NOMO-1 (cell line): ENCODE measurements around the gene IGF2BP2.
"Not testable (repeated sequence)": the region's sequence is repeated elsewhere in the genome, so short reads cannot be mapped to it uniquely, and the experiment has no call there.

Experiments used
- DNase-seq, 2 experiments: peaks; one replicate each; lab custom pipeline; 2025; ENCODE audit not compliant: unreplicated experiment in 2 of 2; lab: John Stamatoyannopoulos, UW

Gene IGF2BP2

DNA sequence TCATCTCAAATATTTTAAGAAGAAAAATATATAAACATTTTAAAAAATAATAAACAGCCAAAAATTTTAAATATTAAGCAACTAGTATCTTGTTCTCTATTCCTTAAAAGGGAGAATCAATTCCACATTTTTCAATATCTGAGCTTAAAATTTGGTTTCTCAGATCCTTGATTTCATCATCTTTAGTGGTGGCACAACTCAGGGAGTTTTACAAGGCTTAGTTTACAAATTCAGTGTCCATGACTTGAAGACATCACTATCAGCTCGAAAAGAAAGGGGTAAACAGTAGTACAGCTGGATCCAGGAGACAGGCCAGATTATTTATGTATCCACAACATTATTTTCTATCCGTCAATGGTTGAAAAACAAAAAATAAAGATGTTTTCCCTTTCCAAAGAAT lies 11.6 kb downstream of the IGF2BP2 start:
- peak in 1 of 2 experiments; percentile 32 for DNase-seq

- peak; percentile 24 to 61 for DNase-seq
Observed at GRCh38 chr3:185807445-185808068, 17.3 kb downstream of the IGF2BP2 start.

- not testable (repeated sequence) for DNase-seq
Observed at GRCh38 chr3:185798831-185799110, 26.1 kb downstream of the IGF2BP2 start.

DNA sequence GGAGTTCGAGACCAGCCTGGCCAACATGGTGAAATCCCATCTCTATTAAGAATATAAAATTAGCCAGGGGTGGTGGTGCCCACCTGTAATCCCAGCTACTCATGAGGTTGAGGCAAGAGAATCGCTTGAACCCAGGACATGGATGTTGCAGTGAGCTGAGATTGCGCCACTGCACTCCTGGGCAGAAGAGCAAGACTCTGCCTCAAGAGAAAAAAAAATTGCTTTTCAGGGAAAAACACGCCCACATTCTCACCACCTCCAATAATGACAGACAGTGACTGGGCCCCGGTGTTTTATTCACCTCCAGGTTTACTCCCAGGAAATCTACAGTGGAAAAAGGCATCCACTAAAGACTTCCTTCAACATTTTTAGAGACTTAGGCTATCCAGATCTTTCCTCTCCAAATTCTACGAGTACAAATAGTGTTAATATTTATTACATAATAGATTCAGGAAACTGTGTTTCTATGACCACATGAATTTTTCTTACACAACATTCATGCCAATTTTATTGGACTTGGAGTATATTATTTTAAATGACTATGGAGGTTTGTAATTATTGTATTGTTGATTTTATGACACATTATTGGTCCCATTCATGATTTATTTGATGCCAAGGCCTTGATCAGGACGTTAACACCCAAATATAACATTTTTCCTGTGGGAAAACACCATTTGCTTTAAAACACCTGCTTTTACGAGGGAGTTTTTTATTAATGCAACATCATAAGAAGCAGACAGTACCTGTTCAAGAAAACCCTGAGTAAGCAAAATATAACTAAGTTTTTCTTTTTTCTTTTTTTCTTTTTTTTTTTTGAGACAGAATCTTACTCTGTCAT lies 26.6 kb downstream of the IGF2BP2 start:
- no peak for DNase-seq

- no peak for DNase-seq
Observed at GRCh38 chr3:185797108-185797881, 27.5 kb downstream of the IGF2BP2 start.

DNA sequence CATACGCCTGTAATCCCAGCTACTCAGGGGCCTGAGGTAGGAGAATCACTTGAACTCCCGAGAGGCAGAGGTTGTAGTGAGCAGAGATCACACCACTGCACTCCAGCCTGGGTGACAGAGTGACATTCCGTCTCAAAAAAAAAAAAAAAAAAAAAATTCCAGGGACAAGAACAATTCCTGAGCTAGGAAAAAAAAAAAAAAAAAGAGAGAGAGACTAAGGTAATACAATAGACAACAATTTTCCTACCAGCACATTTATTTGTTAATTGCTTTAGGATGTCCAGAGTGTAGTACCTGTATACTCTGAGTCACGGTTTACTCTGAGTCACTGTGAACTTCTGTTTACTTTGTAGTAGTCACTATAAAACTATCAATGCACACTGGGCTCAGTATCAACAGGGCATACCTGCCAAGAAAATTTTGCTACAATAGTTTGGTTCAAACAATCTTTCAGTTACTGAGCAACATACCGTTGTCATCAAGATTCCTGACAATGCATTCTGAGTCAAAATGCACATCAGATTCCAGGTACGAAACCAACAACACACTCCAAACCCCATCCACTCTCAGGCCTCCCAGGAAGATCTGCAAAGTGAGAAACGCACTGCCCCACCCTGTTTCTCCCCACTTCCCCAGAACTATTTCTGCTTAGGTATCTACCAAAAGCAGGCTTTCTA lies 28.3 kb downstream of the IGF2BP2 start:
- DNase-seq = no peak

GRCh38 chr3:185793381-185793780 lies 31.5 kb downstream of the IGF2BP2 start:
- no peak for DNase-seq

DNA sequence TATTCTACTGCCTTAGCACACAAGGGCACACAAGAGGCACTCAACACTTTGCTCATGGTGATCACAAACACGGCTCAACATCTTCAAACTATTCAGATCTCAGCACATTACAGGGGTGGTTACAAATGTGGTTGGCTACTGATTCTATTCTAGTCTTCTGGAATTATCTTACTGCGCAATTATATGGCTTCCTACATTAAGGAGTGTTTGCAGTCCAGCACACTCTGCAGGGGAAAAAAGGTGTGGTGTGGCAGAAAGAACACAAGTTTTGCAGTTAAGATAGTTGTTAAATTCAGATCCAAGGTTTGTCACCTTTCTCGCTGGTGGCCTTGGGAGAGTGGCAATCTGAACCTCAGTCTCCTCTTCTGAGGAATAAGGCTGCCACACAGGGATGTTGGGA lies 31.9 kb downstream of the IGF2BP2 start:
- no peak for DNase-seq

GRCh38 chr3:185789891-185790830 lies 34.7 kb downstream of the IGF2BP2 start:
- DNase-seq = no peak

GRCh38 chr3:185789134-185789533 lies 35.7 kb downstream of the IGF2BP2 start:
- no peak for DNase-seq

- no peak for DNase-seq
Observed at GRCh38 chr3:185788292-185788691, 36.5 kb downstream of the IGF2BP2 start.

- no peak for DNase-seq
Observed at GRCh38 chr3:185786956-185787877, 37.6 kb downstream of the IGF2BP2 start.

- not testable (repeated sequence) for DNase-seq
Observed at GRCh38 chr3:185786258-185786657, 38.6 kb downstream of the IGF2BP2 start.

DNA sequence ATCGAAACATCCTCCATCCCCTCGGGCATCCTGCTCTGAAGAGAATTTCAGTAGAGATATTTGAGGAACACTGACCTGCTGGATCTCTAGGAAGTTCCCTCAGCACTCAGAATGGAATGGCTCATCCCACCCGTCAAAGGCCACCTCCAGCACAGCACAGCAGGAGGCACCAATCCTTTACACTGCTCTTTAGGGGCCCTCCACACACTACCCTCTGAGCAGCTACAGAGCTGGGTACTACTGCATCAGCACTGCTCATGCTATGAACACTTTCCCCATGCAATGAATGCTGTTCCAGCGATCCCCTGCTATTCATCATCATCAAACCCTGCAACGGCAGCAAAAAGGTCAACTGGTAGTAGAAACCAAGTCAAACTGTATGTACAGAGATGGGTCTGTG lies 40.5 kb downstream of the IGF2BP2 start:
- DNase-seq = no peak

DNA sequence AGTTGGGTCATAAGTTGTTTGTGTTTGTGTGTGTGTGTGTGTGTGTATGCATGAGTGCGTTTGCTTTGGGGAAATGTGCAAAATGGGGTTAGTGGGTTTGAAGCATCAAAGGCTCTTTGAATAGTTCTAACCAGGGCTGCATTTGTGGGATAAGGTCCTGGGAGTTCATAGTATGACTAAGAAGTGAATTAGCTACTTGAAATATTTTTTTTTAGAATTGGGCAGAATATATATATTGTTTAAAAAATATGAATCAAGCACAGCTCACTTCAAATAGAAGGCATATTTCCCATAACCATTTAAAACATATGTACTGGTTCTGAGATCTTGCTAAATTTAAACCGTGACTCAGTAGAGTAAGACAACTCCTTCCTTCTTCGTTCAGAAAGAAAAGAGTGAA lies 43.1 kb downstream of the IGF2BP2 start:
- DNase-seq = no peak

DNA sequence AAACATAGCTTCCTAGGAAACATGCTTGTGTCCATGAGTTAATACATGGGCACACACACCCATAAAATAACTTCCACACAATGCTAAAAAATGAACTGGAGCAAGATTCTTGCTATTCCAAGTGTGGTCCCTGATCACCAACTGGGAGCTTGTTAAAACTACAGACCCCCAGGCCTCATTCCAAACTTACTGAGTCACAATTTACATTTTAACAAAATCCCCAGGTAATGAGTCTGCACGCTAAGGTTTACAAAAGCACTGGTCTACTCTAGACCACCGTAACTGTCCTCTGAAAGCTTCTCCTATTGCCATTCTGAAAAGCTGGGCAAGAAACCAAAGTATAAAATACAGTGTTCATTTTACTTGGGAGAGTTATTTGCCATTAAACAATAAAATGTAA lies 45.4 kb downstream of the IGF2BP2 start:
- no peak for DNase-seq

DNA sequence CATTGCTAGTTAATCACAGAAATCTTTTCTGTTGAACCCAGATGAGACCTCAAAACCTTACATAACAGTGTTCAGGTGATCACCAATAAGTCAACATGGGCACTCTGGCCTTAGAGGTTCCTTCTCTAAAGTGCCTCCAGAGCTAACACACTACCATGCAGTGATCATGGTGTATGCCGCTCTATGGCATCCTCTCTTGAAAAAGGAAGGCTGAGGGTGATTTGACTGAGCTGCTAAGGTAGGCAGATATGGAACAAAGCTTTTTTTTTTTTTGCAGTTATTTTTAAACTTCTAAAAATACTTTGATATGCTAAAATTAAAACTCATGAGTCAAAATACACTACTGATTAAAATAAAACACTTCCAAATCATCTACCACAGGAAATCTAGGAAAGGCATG lies 46.0 kb downstream of the IGF2BP2 start:
- DNase-seq = no peak

DNA sequence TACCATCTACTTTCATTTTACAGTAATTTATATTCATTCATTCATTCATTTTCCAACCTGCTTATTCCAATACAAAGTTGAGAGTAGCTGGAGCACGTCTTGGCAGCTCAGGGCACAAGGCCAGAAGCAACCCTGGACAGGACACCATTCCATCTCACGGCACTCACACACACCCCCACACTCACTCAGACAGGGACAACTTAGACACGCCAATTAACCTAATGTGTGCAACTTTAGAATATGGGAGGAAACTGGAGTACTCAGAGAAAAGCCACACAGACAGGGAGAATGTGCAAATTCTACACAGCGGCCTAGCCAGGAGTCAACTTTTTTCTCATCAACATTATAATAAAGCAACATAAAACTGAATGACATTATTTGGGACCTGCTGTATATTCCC lies 46.7 kb downstream of the IGF2BP2 start:
- no peak for DNase-seq

DNA sequence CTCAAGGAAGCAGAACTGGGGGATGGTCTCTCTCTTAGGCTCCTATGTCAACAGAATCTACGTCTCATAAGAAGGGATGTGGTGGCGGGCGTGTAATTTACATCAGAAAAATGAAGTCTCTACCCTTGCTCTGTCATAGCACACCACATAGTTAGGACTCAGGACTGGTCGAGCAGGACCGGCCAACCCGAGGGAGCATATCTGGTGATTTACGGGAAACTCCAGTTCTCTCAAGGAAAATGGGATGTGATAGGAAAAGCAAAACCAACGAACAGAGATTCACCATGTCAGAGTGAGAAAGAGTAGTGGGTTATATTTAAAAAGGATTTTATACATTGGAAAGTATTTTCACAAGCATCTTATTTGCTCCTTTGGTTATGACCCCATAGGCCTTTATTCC lies 54.7 kb downstream of the IGF2BP2 start:
- no peak for DNase-seq
